Measurements from ENCODE around the gene SLC34A3. TPM values are rescaled to one million over a fixed set of nuclear protein-coding genes. Genes with fewer than 3 reads are reported as not detected.

Gene SLC34A3
- polyA plus RNA-seq, 2 of the 4 experiments (the other 2 are of a cell fraction), result 0.05 TPM; not detected in 1

DNA sequence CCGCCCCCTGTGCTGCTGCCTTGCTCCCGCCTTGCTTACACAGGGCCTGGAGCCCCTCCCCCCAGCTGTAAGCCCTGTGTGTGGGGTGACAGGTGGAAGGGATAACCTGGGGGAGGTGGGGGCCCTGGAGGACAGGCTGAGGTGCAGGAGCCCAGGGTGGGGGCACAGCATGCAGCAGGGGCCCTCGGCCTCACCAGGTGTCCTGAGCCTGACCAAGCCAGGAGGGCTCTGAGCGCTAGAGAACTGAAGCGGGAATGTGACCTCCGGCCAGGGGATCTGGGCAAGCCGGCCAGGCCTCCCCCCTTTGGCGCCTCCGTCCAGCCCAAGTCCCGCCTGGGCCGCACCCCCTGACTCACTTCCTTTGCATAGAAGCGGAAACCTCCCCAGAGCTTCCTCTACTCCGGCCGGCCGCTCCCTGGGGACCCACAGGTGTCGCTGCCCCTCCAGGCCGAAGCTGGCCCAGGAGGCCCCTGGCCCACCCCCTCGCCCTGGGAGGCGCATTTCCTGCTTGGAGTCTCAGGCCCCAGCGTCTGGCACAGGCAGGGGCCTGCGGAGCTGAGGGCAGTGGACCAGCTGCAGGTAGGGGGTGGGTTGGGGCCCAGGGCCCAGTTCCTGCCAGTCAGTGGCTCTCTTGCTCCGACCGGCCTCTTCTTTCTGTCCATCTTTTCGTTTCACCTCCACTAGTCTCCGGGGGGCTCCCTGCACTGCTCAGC is 46.8 kb downstream of the SLC34A3 start, which contains the start of gene TOR4A (continued):
- TF ChIP-seq, protein P1, sequence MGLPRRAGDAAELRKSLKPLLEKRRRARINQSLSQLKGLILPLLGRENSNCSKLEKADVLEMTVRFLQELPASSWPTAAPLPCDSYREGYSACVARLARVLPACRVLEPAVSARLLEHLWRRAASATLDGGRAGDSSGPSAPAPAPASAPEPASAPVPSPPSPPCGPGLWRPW (IDR thresholded peaks at IDR 0.05), result no peak
- TF ChIP-seq, protein P2, sequence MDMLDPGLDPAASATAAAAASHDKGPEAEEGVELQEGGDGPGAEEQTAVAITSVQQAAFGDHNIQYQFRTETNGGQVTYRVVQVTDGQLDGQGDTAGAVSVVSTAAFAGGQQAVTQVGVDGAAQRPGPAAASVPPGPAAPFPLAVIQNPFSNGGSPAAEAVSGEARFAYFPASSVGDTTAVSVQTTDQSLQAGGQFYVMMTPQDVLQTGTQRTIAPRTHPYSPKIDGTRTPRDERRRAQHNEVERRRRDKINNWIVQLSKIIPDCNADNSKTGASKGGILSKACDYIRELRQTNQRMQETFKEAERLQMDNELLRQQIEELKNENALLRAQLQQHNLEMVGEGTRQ (IDR thresholded peaks at IDR 0.05), result no peak
- TF ChIP-seq HDAC2 (IDR thresholded peaks at IDR 0.05) (no peak), PHF8 (IDR thresholded peaks at IDR 0.05; ENCODE audit: borderline replicate concordance, low read depth) (no peak), RFX5 (IDR thresholded peaks at IDR 0.05) (0 out of 2 replicates have a peak, but pooled peaks have one; percentile 20), CBX8 (IDR thresholded peaks at IDR 0.05) (no peak), POLR2A (IDR thresholded peaks at IDR 0.05; ENCODE audit: low read length) (peak; percentile 56), HEYL (CRISPR knock-in tag; IDR thresholded peaks at IDR 0.05) (no peak), TP53 (CRISPR knock-in tag; IDR thresholded peaks at IDR 0.05) (no peak), EHMT2 (IDR thresholded peaks at IDR 0.05; ENCODE audit: low read depth) (no peak), BHLHE40 (IDR thresholded peaks at IDR 0.05; ENCODE audit: low read depth, low read length) (no peak), EP300 (IDR thresholded peaks at IDR 0.05) (peak in 1 of 2 experiments; percentile 15; a peak in 1 of 5 replicates), NR3C1 (IDR thresholded peaks at IDR 0.05) (no peak), HOXA7 (CRISPR knock-in tag; IDR thresholded peaks at IDR 0.05) (no peak), ZFP36 (IDR thresholded peaks at IDR 0.05; ENCODE audit: borderline replicate concordance, partially characterized antibody) (no peak), ZNF302 (CRISPR knock-in tag; IDR thresholded peaks at IDR 0.05) (no peak), TFCP2L1 (CRISPR knock-in tag; IDR thresholded peaks at IDR 0.05) (no peak), FOSL2 (IDR thresholded peaks at IDR 0.05) (no peak), FOSL2 (CRISPR knock-in tag; IDR thresholded peaks at IDR 0.05) (peak; percentile 80), GATA3 (IDR thresholded peaks at IDR 0.05; ENCODE audit: borderline replicate concordance) (peak; percentile 27; the same call in 1 of the 2 replicates), RAD21 (conservative IDR thresholded peaks at IDR 0.05 in 1 of 2, IDR thresholded peaks at IDR 0.05 in 1 of 2) (peak in 1 of 2 experiments; percentile 29; a peak in 3 of 5 replicates), NFE2L2 (conservative IDR thresholded peaks at IDR 0.05; ENCODE audit: low read length) (no peak), ZC3H11A (IDR thresholded peaks at IDR 0.05) (no peak)
- TF ChIP-seq, protein P3, sequence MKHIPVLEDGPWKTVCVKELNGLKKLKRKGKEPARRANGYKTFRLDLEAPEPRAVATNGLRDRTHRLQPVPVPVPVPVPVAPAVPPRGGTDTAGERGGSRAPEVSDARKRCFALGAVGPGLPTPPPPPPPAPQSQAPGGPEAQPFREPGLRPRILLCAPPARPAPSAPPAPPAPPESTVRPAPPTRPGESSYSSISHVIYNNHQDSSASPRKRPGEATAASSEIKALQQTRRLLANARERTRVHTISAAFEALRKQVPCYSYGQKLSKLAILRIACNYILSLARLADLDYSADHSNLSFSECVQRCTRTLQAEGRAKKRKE (CRISPR knock-in tag; IDR thresholded peaks at IDR 0.05; ENCODE audit: low read depth), result no peak
- TF ChIP-seq, protein P4, sequence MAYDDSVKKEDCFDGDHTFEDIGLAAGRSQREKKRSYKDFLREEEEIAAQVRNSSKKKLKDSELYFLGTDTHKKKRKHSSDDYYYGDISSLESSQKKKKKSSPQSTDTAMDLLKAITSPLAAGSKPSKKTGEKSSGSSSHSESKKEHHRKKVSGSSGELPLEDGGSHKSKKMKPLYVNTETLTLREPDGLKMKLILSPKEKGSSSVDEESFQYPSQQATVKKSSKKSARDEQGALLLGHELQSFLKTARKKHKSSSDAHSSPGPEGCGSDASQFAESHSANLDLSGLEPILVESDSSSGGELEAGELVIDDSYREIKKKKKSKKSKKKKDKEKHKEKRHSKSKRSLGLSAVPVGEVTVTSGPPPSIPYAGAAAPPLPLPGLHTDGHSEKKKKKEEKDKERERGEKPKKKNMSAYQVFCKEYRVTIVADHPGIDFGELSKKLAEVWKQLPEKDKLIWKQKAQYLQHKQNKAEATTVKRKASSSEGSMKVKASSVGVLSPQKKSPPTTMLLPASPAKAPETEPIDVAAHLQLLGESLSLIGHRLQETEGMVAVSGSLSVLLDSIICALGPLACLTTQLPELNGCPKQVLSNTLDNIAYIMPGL (CRISPR knock-in tag; IDR thresholded peaks at IDR 0.05; ENCODE audit: borderline replicate concordance), result no peak
- TF ChIP-seq, protein P5, sequence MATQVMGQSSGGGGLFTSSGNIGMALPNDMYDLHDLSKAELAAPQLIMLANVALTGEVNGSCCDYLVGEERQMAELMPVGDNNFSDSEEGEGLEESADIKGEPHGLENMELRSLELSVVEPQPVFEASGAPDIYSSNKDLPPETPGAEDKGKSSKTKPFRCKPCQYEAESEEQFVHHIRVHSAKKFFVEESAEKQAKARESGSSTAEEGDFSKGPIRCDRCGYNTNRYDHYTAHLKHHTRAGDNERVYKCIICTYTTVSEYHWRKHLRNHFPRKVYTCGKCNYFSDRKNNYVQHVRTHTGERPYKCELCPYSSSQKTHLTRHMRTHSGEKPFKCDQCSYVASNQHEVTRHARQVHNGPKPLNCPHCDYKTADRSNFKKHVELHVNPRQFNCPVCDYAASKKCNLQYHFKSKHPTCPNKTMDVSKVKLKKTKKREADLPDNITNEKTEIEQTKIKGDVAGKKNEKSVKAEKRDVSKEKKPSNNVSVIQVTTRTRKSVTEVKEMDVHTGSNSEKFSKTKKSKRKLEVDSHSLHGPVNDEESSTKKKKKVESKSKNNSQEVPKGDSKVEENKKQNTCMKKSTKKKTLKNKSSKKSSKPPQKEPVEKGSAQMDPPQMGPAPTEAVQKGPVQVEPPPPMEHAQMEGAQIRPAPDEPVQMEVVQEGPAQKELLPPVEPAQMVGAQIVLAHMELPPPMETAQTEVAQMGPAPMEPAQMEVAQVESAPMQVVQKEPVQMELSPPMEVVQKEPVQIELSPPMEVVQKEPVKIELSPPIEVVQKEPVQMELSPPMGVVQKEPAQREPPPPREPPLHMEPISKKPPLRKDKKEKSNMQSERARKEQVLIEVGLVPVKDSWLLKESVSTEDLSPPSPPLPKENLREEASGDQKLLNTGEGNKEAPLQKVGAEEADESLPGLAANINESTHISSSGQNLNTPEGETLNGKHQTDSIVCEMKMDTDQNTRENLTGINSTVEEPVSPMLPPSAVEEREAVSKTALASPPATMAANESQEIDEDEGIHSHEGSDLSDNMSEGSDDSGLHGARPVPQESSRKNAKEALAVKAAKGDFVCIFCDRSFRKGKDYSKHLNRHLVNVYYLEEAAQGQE (IDR thresholded peaks at IDR 0.05), result no peak
- TF ChIP-seq, protein P6, sequence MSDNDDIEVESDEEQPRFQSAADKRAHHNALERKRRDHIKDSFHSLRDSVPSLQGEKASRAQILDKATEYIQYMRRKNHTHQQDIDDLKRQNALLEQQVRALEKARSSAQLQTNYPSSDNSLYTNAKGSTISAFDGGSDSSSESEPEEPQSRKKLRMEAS (IDR thresholded peaks at IDR 0.05), result peak; percentile 24; the same call in 1 of the 2 replicates
